Measurements from ENCODE around the gene MAGI2. TPM values are rescaled to one million over a fixed set of nuclear protein-coding genes. Genes with fewer than 3 reads are reported as not detected.

The MAGI2 gene
- total RNA-seq, 2 experiments from 2014 or later = 0.17 TPM

DNA sequence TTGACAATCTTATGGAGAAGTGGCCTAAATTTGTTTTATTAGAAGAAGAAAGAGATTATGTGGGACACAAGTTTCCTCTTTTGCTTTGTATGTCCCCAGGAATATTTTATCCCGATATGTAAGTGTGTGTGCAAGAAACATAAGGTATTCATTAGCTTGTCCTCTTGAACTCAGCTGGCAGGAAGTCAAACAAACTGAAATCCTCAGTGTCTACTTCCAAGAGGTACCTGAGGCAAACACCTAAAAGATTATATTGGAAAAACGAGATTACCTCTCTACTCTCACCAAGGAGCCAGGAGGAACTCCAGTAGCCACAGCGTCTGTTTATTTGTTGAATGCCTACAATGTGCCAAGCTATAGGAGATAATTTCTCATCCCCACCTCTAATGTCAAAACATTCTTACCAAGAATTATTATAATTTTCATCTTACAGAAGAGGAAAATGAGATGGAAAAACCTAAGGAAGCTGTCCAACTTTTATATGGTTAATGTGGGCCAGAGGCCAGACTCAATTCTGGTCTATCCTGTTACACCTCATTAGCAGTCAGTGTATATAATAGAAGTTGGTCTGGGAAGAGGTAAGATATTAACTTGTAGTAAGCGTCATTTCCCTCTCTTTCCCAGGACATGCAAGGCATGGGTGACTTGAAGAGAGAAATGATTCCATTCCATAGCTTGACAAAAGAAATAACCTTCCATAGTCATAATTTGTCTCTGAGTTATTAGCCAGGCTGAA lies 692.7 kb downstream of the MAGI2 start:
- intact Hi-C loops (cut with micrococcal nuclease) = no loop called here
- H3K27ac Mint-ChIP-seq = no peak overlapping the region
- no peaks in the 10 kb centered on the region for H3K36me3 Mint-ChIP-seq
- no peaks in the 10 kb centered on the region for H3K27me3 Mint-ChIP-seq
- no peaks in the 10 kb centered on the region for H3K4me1 Mint-ChIP-seq (ENCODE audit: low read depth)
- H3K9me3 Mint-ChIP-seq = no peaks in the 10 kb centered on the region
- ChIA-PET CTCF (no interaction called here), POLR2A (no interaction called here)
- no peak overlapping the region for H3K4me3 Mint-ChIP-seq
- DNase-seq = no peak

DNA sequence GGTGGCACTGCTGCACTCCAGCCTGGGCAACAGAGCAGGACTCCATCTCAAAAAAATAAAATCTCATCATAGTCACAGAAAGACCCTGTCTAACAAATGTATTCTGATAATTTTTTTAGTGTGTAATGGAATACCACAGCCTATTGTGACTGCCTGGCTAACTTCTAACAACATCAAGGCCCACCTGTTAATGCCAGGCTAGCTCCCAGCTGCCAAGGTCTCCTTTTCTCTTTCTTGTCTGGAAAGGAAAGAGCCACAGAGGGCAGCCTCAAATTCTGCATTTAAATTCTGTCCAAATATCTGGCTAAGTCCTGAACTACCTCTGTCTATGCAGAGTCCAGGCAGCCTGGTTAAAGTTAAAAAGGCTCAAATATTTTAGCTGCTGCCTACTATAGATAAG lies 700.9 kb downstream of the MAGI2 start:
- intact Hi-C loops (cut with micrococcal nuclease) = no loop called here
- CTCF ChIA-PET = no interaction called here
- no peaks in the 10 kb centered on the region for H3K4me1 Mint-ChIP-seq (ENCODE audit: low read depth)
- H3K36me3 Mint-ChIP-seq = no peaks in the 10 kb centered on the region
- no peak overlapping the region for H3K4me3 Mint-ChIP-seq
- POLR2A ChIA-PET = no interaction called here
- no peaks in the 10 kb centered on the region for H3K27me3 Mint-ChIP-seq
- H3K9me3 Mint-ChIP-seq = peaks cover 4% of the 10 kb centered on the region
- no peak for DNase-seq
- no peak overlapping the region for H3K27ac Mint-ChIP-seq

DNA sequence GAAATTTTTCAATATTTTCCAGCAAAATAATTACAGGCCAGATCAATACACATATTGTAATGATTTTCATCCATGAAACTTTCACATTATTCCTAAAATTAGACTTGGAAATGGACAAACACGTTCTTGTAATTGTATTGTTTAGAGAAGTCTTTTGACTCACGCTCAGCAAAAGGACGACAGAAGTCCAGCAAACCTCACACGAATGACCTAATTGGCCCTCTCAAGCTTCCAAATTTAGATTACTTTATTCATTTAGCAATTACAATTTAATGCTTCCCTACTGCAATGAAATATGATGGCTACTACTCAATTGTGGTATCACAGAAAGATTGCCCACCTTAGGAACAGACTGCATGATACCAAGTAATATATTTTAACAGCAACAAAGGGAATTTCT lies 702.2 kb downstream of the MAGI2 start:
- Mint-ChIP-seq H3K36me3 (no peaks in the 10 kb centered on the region), H3K4me3 (no peak overlapping the region), H3K9me3 (peaks cover 4% of the 10 kb centered on the region), H3K4me1 (ENCODE audit: low read depth) (no peaks in the 10 kb centered on the region), H3K27ac (no peak overlapping the region), H3K27me3 (no peaks in the 10 kb centered on the region)
- ChIA-PET CTCF (no interaction called here), POLR2A (no interaction called here)
- no peak for DNase-seq
- intact Hi-C loops (cut with micrococcal nuclease) = no loop called here

DNA sequence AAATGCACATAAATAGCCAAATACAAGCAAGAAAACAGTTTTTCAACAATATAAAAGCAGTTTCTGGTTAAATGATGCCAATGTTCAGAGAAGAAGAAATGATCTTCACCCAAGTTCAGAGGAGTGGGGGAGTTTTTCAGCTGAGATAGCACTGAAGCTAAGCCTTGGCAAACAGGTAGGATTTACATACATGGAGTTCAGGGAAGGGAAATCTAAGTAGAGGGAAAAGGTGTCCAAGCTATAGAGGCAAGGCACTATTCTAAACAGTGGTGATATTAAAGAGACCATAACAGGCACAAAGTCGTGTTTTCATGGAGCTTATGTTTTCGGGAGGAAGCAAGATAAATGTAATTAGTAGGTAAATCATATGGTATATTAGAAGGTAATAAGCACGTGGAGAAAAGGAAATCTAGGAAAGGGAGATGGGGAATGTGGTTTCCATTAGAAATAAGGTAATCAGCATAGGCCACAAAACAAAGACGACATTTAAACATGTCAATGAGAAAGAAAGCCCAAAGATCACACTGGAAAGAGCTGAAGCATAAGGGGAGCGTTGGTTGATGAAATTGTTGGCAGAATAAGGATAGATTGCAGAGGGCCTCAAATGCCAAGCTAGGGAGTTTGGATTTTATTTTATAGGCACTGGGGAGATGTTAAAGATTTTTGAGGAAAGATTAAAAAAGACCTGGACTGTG lies 704.3 kb downstream of the MAGI2 start:
- CTCF ChIA-PET = no interaction called here
- no peak for DNase-seq
- no peak overlapping the region for H3K27ac Mint-ChIP-seq
- POLR2A ChIA-PET = no interaction called here
- H3K9me3 Mint-ChIP-seq = peaks cover 4% of the 10 kb centered on the region
- intact Hi-C loops (cut with micrococcal nuclease) = no loop called here
- H3K36me3 Mint-ChIP-seq = no peaks in the 10 kb centered on the region
- no peak overlapping the region for H3K4me3 Mint-ChIP-seq
- H3K27me3 Mint-ChIP-seq = no peaks in the 10 kb centered on the region
- H3K4me1 Mint-ChIP-seq (ENCODE audit: low read depth) = no peaks in the 10 kb centered on the region

DNA sequence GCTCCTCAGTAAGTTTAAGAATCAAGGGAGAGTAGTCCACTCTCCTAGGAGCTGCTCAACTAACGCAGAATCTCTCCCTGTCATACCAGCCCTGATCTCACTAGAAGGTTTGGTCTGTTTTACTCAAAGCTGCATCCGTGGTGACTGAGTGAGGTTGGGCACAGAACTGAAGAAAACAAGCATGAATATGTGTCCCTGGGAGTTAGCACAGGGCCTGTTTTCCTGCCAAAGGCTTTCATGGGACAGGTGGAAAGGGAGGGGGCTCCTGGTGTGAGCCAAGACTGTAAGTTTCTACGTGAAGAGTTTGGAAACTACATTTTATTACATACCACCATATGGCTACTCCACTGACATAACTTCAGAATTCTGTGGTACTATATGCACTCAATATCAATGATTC lies 705.9 kb downstream of the MAGI2 start:
- DNase-seq = no peak
- peaks cover 2% of the 10 kb centered on the region for H3K9me3 Mint-ChIP-seq
- H3K27ac Mint-ChIP-seq = no peak overlapping the region
- no peaks in the 10 kb centered on the region for H3K27me3 Mint-ChIP-seq
- ChIA-PET CTCF (no interaction called here), POLR2A (no interaction called here)
- H3K36me3 Mint-ChIP-seq = no peaks in the 10 kb centered on the region
- no peaks in the 10 kb centered on the region for H3K4me1 Mint-ChIP-seq (ENCODE audit: low read depth)
- intact Hi-C loops (cut with micrococcal nuclease) = no loop called here
- no peak overlapping the region for H3K4me3 Mint-ChIP-seq

DNA sequence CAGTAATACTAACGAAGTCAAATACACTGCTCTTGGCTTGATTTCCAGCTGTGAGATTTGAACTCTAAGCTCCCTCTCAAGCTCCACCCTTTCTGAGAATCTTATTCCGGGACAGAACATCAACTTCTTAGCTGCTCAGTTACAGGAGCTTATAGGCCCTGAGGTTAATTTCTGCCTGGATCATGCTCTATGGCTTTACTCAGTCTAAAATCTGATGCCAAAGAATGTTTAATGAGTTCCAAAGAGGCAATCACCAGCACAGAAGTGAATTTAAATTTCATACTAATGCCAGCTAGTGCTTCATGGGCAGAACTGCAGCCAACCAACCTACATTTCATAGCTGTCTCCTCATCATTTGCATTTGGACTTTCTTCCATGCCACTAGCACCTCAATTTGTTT lies 707.2 kb downstream of the MAGI2 start:
- DNase-seq = no peak
- H3K4me1 Mint-ChIP-seq (ENCODE audit: low read depth) = no peaks in the 10 kb centered on the region
- intact Hi-C loops (cut with micrococcal nuclease) = no loop called here
- no peaks in the 10 kb centered on the region for H3K9me3 Mint-ChIP-seq
- CTCF ChIA-PET = interaction anchor here (1.0 kb wide), 1 partner anchor 22 kb away, joined by 3 read pairs; no protein-coding TSS in a partner anchor
- POLR2A ChIA-PET = no interaction called here
- no peaks in the 10 kb centered on the region for H3K27me3 Mint-ChIP-seq
- H3K4me3 Mint-ChIP-seq = no peak overlapping the region
- no peaks in the 10 kb centered on the region for H3K36me3 Mint-ChIP-seq
- no peak overlapping the region for H3K27ac Mint-ChIP-seq

DNA sequence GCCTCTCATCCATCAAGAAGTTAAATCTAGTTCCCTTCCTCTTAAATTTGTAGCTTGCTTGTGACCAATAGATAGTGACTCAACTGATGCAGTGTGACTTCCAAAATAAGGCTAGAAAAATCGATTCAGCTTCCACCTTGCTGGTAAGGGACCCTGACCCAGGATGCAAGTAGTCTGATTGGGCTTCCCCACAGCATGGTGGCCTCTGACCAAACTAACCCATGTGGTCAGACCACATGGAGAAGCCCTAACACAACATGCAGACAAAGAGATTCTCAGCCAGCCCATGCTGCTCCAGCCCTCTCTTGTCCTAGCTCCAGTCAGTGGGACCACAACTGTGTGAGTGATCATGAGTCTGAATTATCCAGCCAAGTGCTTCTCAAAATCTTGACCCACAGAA lies 710.8 kb downstream of the MAGI2 start:
- ChIA-PET CTCF (no interaction called here), POLR2A (no interaction called here)
- Mint-ChIP-seq H3K27me3 (no peaks in the 10 kb centered on the region), H3K4me3 (no peak overlapping the region), H3K4me1 (ENCODE audit: low read depth) (no peaks in the 10 kb centered on the region), H3K9me3 (peaks cover 3% of the 10 kb centered on the region), H3K36me3 (no peaks in the 10 kb centered on the region), H3K27ac (no peak overlapping the region)
- DNase-seq = no peak
- intact Hi-C loops (cut with micrococcal nuclease) = no loop called here

DNA sequence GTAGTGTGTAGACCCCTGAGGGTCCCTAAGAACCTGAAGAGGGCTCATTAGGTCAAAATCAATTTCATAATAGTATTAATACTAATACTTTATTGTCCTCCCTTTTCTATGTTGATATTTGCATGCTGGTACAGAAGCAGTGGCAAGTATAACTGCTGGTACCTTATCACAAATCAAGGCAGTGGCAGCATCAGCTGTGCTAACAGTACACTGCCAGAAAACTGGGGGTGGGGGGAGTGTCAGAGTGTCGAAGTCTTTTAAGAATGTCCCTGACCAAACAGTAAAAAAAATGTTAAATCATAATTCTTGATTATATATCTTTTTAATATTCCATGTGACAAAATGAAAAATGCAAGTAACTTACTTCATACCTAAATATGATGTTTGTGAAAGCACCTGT lies 716.9 kb downstream of the MAGI2 start:
- no peaks in the 10 kb centered on the region for H3K36me3 Mint-ChIP-seq
- no peaks in the 10 kb centered on the region for H3K27me3 Mint-ChIP-seq
- H3K4me3 Mint-ChIP-seq = no peak overlapping the region
- ChIA-PET POLR2A (no interaction called here), CTCF (no interaction called here)
- no peak overlapping the region for H3K27ac Mint-ChIP-seq
- intact Hi-C loops (cut with micrococcal nuclease) = no loop called here
- H3K4me1 Mint-ChIP-seq (ENCODE audit: low read depth) = no peaks in the 10 kb centered on the region
- DNase-seq = no peak
- peaks cover 3% of the 10 kb centered on the region for H3K9me3 Mint-ChIP-seq

DNA sequence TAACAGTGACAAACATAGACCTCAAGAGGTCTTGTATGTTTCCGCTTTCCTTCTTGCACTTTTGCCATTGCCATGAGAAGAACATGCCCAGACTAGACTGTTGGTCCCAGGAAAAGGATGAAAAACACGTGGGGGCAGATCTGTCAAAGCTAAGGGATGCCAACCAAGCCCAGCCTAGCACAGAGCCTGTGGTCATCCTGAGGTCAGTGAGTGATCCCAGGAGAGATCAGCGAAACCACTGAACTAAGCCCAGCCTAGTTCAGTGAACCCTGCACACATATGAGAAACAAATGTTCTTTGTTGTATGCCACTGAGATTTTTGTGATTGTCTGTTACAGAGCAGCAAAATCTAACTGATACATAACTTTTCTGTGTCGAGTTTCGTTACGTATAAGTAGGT lies 718.8 kb downstream of the MAGI2 start:
- Mint-ChIP-seq H3K36me3 (no peaks in the 10 kb centered on the region), H3K4me1 (ENCODE audit: low read depth) (no peaks in the 10 kb centered on the region), H3K4me3 (no peak overlapping the region), H3K27me3 (no peaks in the 10 kb centered on the region), H3K9me3 (peaks cover 3% of the 10 kb centered on the region), H3K27ac (no peak overlapping the region)
- intact Hi-C loops (cut with micrococcal nuclease) = no loop called here
- no peak for DNase-seq
- ChIA-PET POLR2A (no interaction called here), CTCF (no interaction called here)

DNA sequence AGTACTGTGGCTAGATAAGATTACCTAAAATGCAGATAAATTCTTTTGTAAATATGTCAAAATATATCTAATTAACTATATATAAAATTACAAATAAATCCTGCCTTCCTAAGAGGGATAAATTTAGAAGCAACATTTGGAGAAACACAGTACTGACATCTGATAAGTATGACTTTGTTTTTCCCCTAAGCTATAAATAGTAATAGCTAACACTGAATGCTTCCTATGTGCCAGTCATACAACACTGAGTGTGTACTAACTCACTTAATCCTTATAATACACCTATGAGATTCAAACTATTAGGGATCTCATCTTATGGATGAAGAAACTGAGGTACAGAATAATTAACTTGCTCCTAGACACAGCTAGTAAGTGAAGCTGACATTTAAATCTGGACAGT lies 733.4 kb downstream of the MAGI2 start:
- H3K27me3 Mint-ChIP-seq = no peaks in the 10 kb centered on the region
- ChIA-PET POLR2A (no interaction called here), CTCF (no interaction called here)
- no peak overlapping the region for H3K4me3 Mint-ChIP-seq
- H3K27ac Mint-ChIP-seq = no peak overlapping the region
- H3K4me1 Mint-ChIP-seq (ENCODE audit: low read depth) = no peaks in the 10 kb centered on the region
- no peaks in the 10 kb centered on the region for H3K36me3 Mint-ChIP-seq
- H3K9me3 Mint-ChIP-seq = peaks cover 5% of the 10 kb centered on the region
- intact Hi-C loops (cut with micrococcal nuclease) = no loop called here
- DNase-seq = no peak

DNA sequence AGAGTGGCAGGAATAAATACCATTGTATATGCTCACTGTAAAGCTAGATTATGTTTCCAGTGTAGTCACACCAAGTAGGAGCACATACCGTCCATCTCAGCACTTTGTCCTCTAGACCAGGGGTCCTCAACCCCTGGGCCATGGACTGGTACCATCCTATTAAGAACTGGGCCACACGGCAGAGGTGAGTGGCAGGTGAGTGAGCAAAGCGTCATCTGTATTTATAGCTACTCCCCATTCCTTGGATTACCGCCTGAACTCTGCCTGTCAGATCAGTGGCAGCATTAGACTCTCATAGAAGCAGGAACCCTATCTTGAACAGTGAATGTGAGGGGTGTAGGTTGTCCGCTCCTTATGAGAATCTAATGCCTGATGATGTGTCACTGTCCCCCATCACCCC lies 735.3 kb downstream of the MAGI2 start:
- CTCF ChIA-PET = no interaction called here
- Mint-ChIP-seq H3K27me3 (no peaks in the 10 kb centered on the region), H3K36me3 (no peaks in the 10 kb centered on the region), H3K4me3 (no peak overlapping the region), H3K4me1 (ENCODE audit: low read depth) (no peaks in the 10 kb centered on the region), H3K27ac (no peak overlapping the region), H3K9me3 (no peaks in the 10 kb centered on the region)
- no peak for DNase-seq
- intact Hi-C loops (cut with micrococcal nuclease) = no loop called here
- POLR2A ChIA-PET = no interaction called here

DNA sequence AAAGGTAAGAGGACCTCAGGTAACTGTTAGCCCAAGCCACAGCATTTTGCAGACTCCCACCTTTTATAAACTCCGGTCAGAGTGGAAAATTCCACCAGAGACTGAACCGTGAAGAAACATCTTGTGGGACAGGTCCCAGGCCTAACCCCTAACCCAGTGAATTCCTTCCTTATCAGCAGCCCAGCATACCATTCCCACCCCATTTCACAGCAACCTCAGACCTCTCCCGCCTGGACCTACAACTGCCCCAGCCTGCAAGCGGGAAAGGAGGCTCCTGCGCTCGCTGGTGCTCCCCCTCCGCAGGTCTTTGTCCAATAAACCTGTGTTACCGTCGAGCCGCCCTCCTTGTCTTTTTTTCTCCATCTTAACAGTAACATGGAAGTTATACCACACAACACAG lies 736.6 kb downstream of the MAGI2 start:
- Mint-ChIP-seq H3K36me3 (no peaks in the 10 kb centered on the region), H3K4me3 (no peak overlapping the region), H3K27me3 (no peaks in the 10 kb centered on the region), H3K9me3 (no peaks in the 10 kb centered on the region), H3K4me1 (ENCODE audit: low read depth) (no peaks in the 10 kb centered on the region), H3K27ac (no peak overlapping the region)
- intact Hi-C loops (cut with micrococcal nuclease) = no loop called here
- POLR2A ChIA-PET = no interaction called here
- no peak for DNase-seq
- CTCF ChIA-PET = no interaction called here

DNA sequence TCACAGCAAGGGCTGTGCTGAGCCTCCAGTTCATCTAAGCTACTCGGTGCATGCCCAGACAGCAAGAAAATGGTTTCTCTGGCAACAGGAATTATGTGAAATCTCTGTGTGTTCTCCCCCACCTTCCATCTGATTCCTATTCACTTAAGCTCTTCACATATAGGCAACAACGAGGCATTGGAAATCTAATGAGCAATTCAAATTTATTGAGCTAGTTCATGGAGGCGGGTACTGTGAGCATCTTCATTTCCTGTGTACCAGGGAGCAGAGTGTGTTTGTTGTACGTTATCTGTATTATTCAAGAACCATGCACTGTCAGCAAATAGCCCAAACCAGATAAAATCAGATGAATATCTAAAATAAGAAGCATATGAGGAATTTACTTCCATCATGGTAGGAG lies 739.1 kb downstream of the MAGI2 start:
- ChIA-PET CTCF (interaction anchor here (1.1 kb wide), 1 partner anchor 9 kb away, joined by 3 read pairs; no protein-coding TSS in a partner anchor), POLR2A (no interaction called here)
- Mint-ChIP-seq H3K4me3 (no peak overlapping the region), H3K27ac (no peak overlapping the region), H3K27me3 (no peaks in the 10 kb centered on the region), H3K36me3 (no peaks in the 10 kb centered on the region), H3K9me3 (no peaks in the 10 kb centered on the region), H3K4me1 (ENCODE audit: low read depth) (no peaks in the 10 kb centered on the region)
- intact Hi-C loops (cut with micrococcal nuclease) = no loop called here
- DNase-seq = no peak
